ENCODE measurements around the gene IQCC. TPM values are rescaled to one million over a fixed set of nuclear protein-coding genes. Genes with fewer than 3 reads are reported as not detected.

Gene IQCC
- polyA plus RNA-seq, 1 donor (not counting 4 experiments of a cell fraction or from before 2014, with no cell fraction given), result 1.5 TPM

- Histone ChIP-seq H3K36me3 (ENCODE audit: control insufficient read depth in 2 of 2, extremely low read depth in 1 of 2, insufficient read depth in 2 of 2, low read length in 2 of 2) (peaks cover 3 to 5% of the 10 kb centered on the region in 2 experiments), H3K79me2 (ENCODE audit: control insufficient read depth, insufficient read depth, low read length) (no peaks in the 10 kb centered on the region), H3K27ac (ENCODE audit: control insufficient read depth, insufficient read depth, low read length) (no peak overlapping the region), H3K27me3 (ENCODE audit: control insufficient read depth, extremely low read depth, insufficient read depth, low read length) (no peaks in the 10 kb centered on the region), H3K4me1 (ENCODE audit: control insufficient read depth, extremely low read depth, insufficient read depth, low read length) (peaks cover 11% of the 10 kb centered on the region), H3K9me1 (ENCODE audit: control insufficient read depth, extremely low read depth, insufficient read depth, low read length) (no peaks in the 10 kb centered on the region), H4K20me1 (ENCODE audit: control insufficient read depth, extremely low read depth, insufficient read depth, low read length) (no peaks in the 10 kb centered on the region), H3K4me2 (ENCODE audit: control insufficient read depth, extremely low read depth, insufficient read depth, low read depth, low read length) (no peak overlapping the region), H3K9ac (ENCODE audit: control insufficient read depth, extremely low read depth, insufficient read depth, low read length) (no peak overlapping the region), H3K9me3 (ENCODE audit: control insufficient read depth, low read depth, low read length) (no peaks in the 10 kb centered on the region), H2AFZ (ENCODE audit: control insufficient read depth, low read length) (no peak overlapping the region), H3K4me3 (ENCODE audit: control insufficient read depth in 2 of 3, extremely low read depth in 1 of 3, insufficient read depth in 2 of 3, low read depth in 1 of 3, low read length in 3 of 3) (no peak overlapping the region)
- DNase-seq (ENCODE audit: low read depth, low spot score), result no peak
- dilution Hi-C loops (cut with MboI; ENCODE audit: extremely low pct_ligation_motif_present, low sequenced_read_pairs), result no loop called here
- no peak for FAIRE-seq
- TF ChIP-seq CTCF (optimal IDR thresholded peaks at IDR 0.05 in 1 of 3, IDR thresholded peaks at IDR 0.05 in 1 of 3, conservative IDR thresholded peaks at IDR 0.05 in 1 of 3; ENCODE audit: extremely low read depth in 1 of 3, insufficient read depth in 2 of 3, low read length in 3 of 3) (no peak), EZH2 (IDR thresholded peaks at IDR 0.05; ENCODE audit: low read length) (no peak)
Measured at GRCh38 chr1:32208469-32208868, 3.0 kb downstream of the IQCC start.

- no peaks in the 10 kb centered on the region for H3K9me1 ChIP-seq (ENCODE audit: control insufficient read depth, extremely low read depth, insufficient read depth, low read length)
- TF ChIP-seq EZH2 (IDR thresholded peaks at IDR 0.05; ENCODE audit: low read length) (no peak), CTCF (optimal IDR thresholded peaks at IDR 0.05 in 1 of 3, IDR thresholded peaks at IDR 0.05 in 1 of 3, conservative IDR thresholded peaks at IDR 0.05 in 1 of 3; ENCODE audit: extremely low read depth in 1 of 3, insufficient read depth in 2 of 3, low read length in 3 of 3) (no peak)
- DNase-seq (ENCODE audit: low read depth, low spot score), result no peak
- H3K9ac ChIP-seq (ENCODE audit: control insufficient read depth, extremely low read depth, insufficient read depth, low read length), result no peak within 1 kb of the TSS
- no peak within 1 kb of the TSS for H3K27ac ChIP-seq (ENCODE audit: control insufficient read depth, insufficient read depth, low read length)
- H3K79me2 ChIP-seq (ENCODE audit: control insufficient read depth, insufficient read depth, low read length), result no peaks in the 10 kb centered on the region
- H3K4me3 ChIP-seq (ENCODE audit: control insufficient read depth in 2 of 3, extremely low read depth in 1 of 3, insufficient read depth in 2 of 3, low read depth in 1 of 3, low read length in 3 of 3), result no peak within 1 kb of the TSS
- H3K4me1 ChIP-seq (ENCODE audit: control insufficient read depth, extremely low read depth, insufficient read depth, low read length), result peaks cover 11% of the 10 kb centered on the region
- H2AFZ ChIP-seq (ENCODE audit: control insufficient read depth, low read length), result no peak within 1 kb of the TSS
- H3K27me3 ChIP-seq (ENCODE audit: control insufficient read depth, extremely low read depth, insufficient read depth, low read length), result no peaks in the 10 kb centered on the region
- H4K20me1 ChIP-seq (ENCODE audit: control insufficient read depth, extremely low read depth, insufficient read depth, low read length), result no peaks in the 10 kb centered on the region
- dilution Hi-C loops (cut with MboI; ENCODE audit: extremely low pct_ligation_motif_present, low sequenced_read_pairs), result no loop called here
- no peaks in the 10 kb centered on the region for H3K9me3 ChIP-seq (ENCODE audit: control insufficient read depth, low read depth, low read length)
- no peak within 1 kb of the TSS for H3K4me2 ChIP-seq (ENCODE audit: control insufficient read depth, extremely low read depth, insufficient read depth, low read depth, low read length)
- FAIRE-seq, result no peak
- peaks cover 3 to 5% of the 10 kb centered on the region in 2 experiments for H3K36me3 ChIP-seq (ENCODE audit: control insufficient read depth in 2 of 2, extremely low read depth in 1 of 2, insufficient read depth in 2 of 2, low read length in 2 of 2)
Measured at GRCh38 chr1:32208891-32209328, 3.4 kb downstream of the IQCC start, which contains the start of gene DCDC2B. TSS of gene DCDC2B (plus strand) at chr1:32209089. CDS start at chr1:32209094, 5 bp downstream.

All from keratinocyte (primary cell).